Astrocyte (in vitro differentiated cells and primary cell): ENCODE results near the gene EHBP1. TPM values are rescaled to one million over a fixed set of nuclear protein-coding genes. Genes with fewer than 3 reads are reported as not detected.

Experiments used
- DNase-seq: peaks from one replicate; pipeline ENCODE4 v3.0.0-alpha.2; 2010; ENCODE audit warnings: low read depth
- FAIRE-seq: peaks from 2 replicates; lab custom pipeline; 2011; peaks lifted over from hg19 to GRCh38; lab: Jason Lieb, UNC
- H2AFZ ChIP-seq: 2 replicates; pipeline ENCODE4 v1.6.0; 2012; ENCODE audit warnings: low read depth, low read length, inconsistent platforms
- H3K27ac ChIP-seq: 2 replicates; pipeline ENCODE4 v1.5.1; 2011; ENCODE audit warnings: low read depth, low read length, inconsistent platforms
- H3K27me3 ChIP-seq: 2 replicates; pipeline ENCODE4 v1.6.0; 2011; ENCODE audit warnings: low read length, inconsistent platforms; ENCODE audit not compliant: insufficient read depth
- H3K36me3 ChIP-seq: 2 replicates; pipeline ENCODE4 v1.5.1; 2011; ENCODE audit warnings: low read length, inconsistent platforms; ENCODE audit not compliant: insufficient read depth
- H3K4me1 ChIP-seq: 2 replicates; pipeline ENCODE4 v1.5.1; 2011; ENCODE audit warnings: low read length, inconsistent platforms; ENCODE audit not compliant: insufficient read depth
- H3K4me2 ChIP-seq: 2 replicates; pipeline ENCODE4 v1.6.0; 2012; ENCODE audit warnings: low read length, inconsistent platforms
- H3K4me3 ChIP-seq: 2 replicates; pipeline ENCODE4 v1.5.1; 2011; ENCODE audit warnings: low read depth, mild to moderate bottlenecking, low read length, inconsistent platforms; ENCODE audit not compliant: insufficient read depth
- H3K79me2 ChIP-seq: 2 replicates; pipeline ENCODE4 v1.6.0; 2012; ENCODE audit warnings: mild to moderate bottlenecking, low read length, inconsistent platforms; ENCODE audit not compliant: insufficient read depth
- H3K9ac ChIP-seq: 2 replicates; pipeline ENCODE4 v1.6.0; 2012; ENCODE audit warnings: mild to moderate bottlenecking, low read length, inconsistent platforms
- H3K9me3 ChIP-seq: 2 replicates; pipeline ENCODE4 v1.5.1; 2012; ENCODE audit warnings: low read depth, mild to moderate bottlenecking, low read length, inconsistent platforms; ENCODE audit not compliant: insufficient read depth
- H4K20me1 ChIP-seq: 2 replicates; pipeline ENCODE4 v1.6.0; 2012; ENCODE audit warnings: low read length, inconsistent platforms; ENCODE audit not compliant: insufficient read depth
- H3K27ac Mint-ChIP-seq: one replicate; pipeline ENCODE4 v1.8.0; 2021; ENCODE audit warnings: mild to moderate bottlenecking, mixed read lengths; ENCODE audit not compliant: unreplicated experiment
- H3K27me3 Mint-ChIP-seq: one replicate; pipeline ENCODE4 v1.8.0; 2021; ENCODE audit warnings: low read depth, mixed read lengths; ENCODE audit not compliant: unreplicated experiment
- H3K36me3 Mint-ChIP-seq: one replicate; pipeline ENCODE4 v1.8.0; 2021; ENCODE audit warnings: low read depth, mixed read lengths; ENCODE audit not compliant: unreplicated experiment
- H3K4me1 Mint-ChIP-seq: one replicate; pipeline ENCODE4 v1.8.0; 2021; ENCODE audit warnings: low read depth, mixed read lengths; ENCODE audit not compliant: unreplicated experiment
- H3K4me3 Mint-ChIP-seq: one replicate; pipeline ENCODE4 v1.8.0; 2021; ENCODE audit warnings: mild to moderate bottlenecking, moderate library complexity, mixed read lengths; ENCODE audit not compliant: unreplicated experiment
- H3K9me3 Mint-ChIP-seq: one replicate; pipeline ENCODE4 v1.8.0; 2021; ENCODE audit warnings: mild to moderate bottlenecking, mixed read lengths; ENCODE audit not compliant: unreplicated experiment
- EZH2 ChIP-seq: IDR thresholded peaks from 2 replicates; pipeline ENCODE4 v1.6.1; 2012; ENCODE audit warnings: mild to moderate bottlenecking, low read length, inconsistent platforms; ENCODE audit not compliant: insufficient read depth
- total RNA-seq: library from RNA; stranded (reverse); gene quantifications from 2 replicates; pipeline ENCODE4 v1.2.1, GENCODE V29; 2021
- TF ChIP-seq, protein P1 (sequence below): IDR thresholded peaks from 2 replicates; pipeline ENCODE4 v1.5.1; 2011; ENCODE audit warnings: low read depth, mild to moderate bottlenecking, inconsistent platforms, low read length, moderate library complexity; ENCODE audit not compliant: insufficient read depth

EHBP1 gene
- total RNA-seq, 1 donor from 2014 or later: 44.1 TPM

DNA sequence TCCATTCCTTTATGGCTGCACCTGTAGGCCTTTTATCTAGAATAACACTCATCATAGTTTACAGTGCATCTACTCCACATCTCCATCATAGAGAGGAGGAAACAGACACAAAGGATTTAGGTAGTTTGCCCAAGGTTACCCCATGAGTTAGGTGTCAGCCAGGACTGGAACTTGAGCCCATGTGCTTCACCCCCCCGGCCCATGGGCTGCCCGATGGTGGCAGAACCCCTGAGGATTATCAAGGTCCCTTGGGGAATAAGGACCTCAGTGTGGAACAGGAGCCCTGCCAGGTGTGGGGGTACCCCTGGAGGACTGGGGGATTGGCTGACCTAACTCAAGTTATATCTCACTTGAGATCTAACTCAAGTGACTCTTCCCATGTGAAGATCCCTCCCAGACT, 198.8 kb downstream of the EHBP1 start:
- no peaks in the 10 kb centered on the region for H3K9me3 Mint-ChIP-seq
- no peak overlapping the region for H3K4me3 ChIP-seq
- no peak overlapping the region for H3K27ac ChIP-seq
- TF ChIP-seq, protein P1, sequence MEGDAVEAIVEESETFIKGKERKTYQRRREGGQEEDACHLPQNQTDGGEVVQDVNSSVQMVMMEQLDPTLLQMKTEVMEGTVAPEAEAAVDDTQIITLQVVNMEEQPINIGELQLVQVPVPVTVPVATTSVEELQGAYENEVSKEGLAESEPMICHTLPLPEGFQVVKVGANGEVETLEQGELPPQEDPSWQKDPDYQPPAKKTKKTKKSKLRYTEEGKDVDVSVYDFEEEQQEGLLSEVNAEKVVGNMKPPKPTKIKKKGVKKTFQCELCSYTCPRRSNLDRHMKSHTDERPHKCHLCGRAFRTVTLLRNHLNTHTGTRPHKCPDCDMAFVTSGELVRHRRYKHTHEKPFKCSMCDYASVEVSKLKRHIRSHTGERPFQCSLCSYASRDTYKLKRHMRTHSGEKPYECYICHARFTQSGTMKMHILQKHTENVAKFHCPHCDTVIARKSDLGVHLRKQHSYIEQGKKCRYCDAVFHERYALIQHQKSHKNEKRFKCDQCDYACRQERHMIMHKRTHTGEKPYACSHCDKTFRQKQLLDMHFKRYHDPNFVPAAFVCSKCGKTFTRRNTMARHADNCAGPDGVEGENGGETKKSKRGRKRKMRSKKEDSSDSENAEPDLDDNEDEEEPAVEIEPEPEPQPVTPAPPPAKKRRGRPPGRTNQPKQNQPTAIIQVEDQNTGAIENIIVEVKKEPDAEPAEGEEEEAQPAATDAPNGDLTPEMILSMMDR: no peak
- no peak for TF ChIP-seq EZH2
- no peaks in the 10 kb centered on the region for H3K27me3 ChIP-seq
- H3K27me3 Mint-ChIP-seq: no peaks in the 10 kb centered on the region
- no peaks in the 10 kb centered on the region for H3K36me3 ChIP-seq
- no peak for FAIRE-seq
- no peak overlapping the region for H3K4me2 ChIP-seq
- no peak overlapping the region for H2AFZ ChIP-seq
- peaks cover 3% of the 10 kb centered on the region for H3K36me3 Mint-ChIP-seq
- H3K27ac Mint-ChIP-seq: no peak overlapping the region
- H3K4me1 Mint-ChIP-seq: no peaks in the 10 kb centered on the region
- no peak overlapping the region for H3K9ac ChIP-seq
- H3K4me1 ChIP-seq: no peaks in the 10 kb centered on the region
- DNase-seq: no peak
- no peaks in the 10 kb centered on the region for H3K79me2 ChIP-seq
- no peak overlapping the region for H3K4me3 Mint-ChIP-seq
- no peaks in the 10 kb centered on the region for H3K9me3 ChIP-seq
- peaks cover 3% of the 10 kb centered on the region for H4K20me1 ChIP-seq

DNA sequence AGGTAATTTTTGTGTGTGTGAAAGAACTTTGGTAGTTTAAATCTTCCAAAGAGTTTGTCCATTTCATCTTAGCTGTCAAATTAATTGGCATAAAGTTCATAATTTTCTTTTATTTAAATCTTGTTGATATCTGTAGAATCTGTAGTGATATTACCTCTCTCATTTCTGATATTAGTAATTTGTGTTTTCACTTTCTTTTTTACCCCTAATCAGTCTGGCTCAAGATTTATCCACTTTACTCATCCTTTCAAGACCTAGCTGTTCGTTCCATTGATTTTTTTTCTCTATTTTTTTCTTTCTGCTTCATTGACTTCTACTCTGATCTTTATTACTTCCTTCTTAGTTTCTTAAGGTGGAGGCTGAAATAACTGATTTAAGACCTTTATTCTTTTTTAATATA, 202.6 kb downstream of the EHBP1 start:
- no peak overlapping the region for H3K9ac ChIP-seq
- no peak overlapping the region for H3K27ac ChIP-seq
- H3K9me3 ChIP-seq: no peaks in the 10 kb centered on the region
- no peak for DNase-seq
- Mint-ChIP-seq H3K27ac (no peak overlapping the region), H3K27me3 (no peaks in the 10 kb centered on the region), H3K4me1 (no peaks in the 10 kb centered on the region), H3K9me3 (no peaks in the 10 kb centered on the region), H3K36me3 (peaks cover 3% of the 10 kb centered on the region), H3K4me3 (no peak overlapping the region)
- no peaks in the 10 kb centered on the region for H4K20me1 ChIP-seq
- H3K4me3 ChIP-seq: no peak overlapping the region
- H3K4me1 ChIP-seq: no peaks in the 10 kb centered on the region
- no peaks in the 10 kb centered on the region for H3K79me2 ChIP-seq
- FAIRE-seq: no peak
- TF ChIP-seq, protein P1: no peak
- TF ChIP-seq EZH2: no peak
- H3K27me3 ChIP-seq: no peaks in the 10 kb centered on the region
- no peak overlapping the region for H3K4me2 ChIP-seq
- H2AFZ ChIP-seq: no peak overlapping the region
- no peaks in the 10 kb centered on the region for H3K36me3 ChIP-seq

DNA sequence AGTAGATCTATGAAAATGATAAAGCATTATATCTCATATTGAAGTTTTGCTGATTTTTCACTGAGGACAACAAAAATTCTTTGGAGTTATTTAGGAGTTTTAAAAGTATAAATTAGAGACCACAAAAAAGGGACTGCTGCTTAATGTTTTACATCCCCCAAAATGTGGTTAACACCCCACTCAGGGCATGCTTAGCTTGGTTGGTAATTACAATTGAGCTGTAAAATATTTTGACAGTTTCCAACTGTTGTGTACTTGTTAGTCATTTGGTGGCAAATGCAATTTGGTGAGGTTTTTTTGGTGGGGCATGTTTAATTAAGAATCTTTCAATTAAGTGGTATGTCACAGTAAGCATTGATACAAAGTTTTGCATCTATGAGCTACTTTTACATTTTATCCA, 207.8 kb downstream of the EHBP1 start:
- FAIRE-seq (no peak), DNase-seq (no peak)
- Mint-ChIP-seq H3K4me3 (no peak overlapping the region), H3K36me3 (no peaks in the 10 kb centered on the region), H3K4me1 (peaks cover 3% of the 10 kb centered on the region), H3K27me3 (no peaks in the 10 kb centered on the region), H3K9me3 (no peaks in the 10 kb centered on the region), H3K27ac (no peak overlapping the region)
- no peaks in the 10 kb centered on the region for H3K36me3 ChIP-seq
- H3K4me2 ChIP-seq: no peak overlapping the region
- no peaks in the 10 kb centered on the region for H3K9me3 ChIP-seq
- no peaks in the 10 kb centered on the region for H4K20me1 ChIP-seq
- no peaks in the 10 kb centered on the region for H3K79me2 ChIP-seq
- no peaks in the 10 kb centered on the region for H3K4me1 ChIP-seq
- no peak overlapping the region for H3K27ac ChIP-seq
- no peak overlapping the region for H2AFZ ChIP-seq
- no peak overlapping the region for H3K9ac ChIP-seq
- no peak overlapping the region for H3K4me3 ChIP-seq
- H3K27me3 ChIP-seq: no peaks in the 10 kb centered on the region
- TF ChIP-seq, protein P1: no peak
- no peak for TF ChIP-seq EZH2
